ENCODE data around the gene PGAP6. TPM values are rescaled to one million over a fixed set of nuclear protein-coding genes. Genes with fewer than 3 reads are reported as not detected.

Gene PGAP6
- total and polyA plus RNA-seq, 2 of the 13 experiments (the other 11 are each of a cell fraction or from before 2014, with no cell fraction given): 52.7 to 136 TPM

DNA sequence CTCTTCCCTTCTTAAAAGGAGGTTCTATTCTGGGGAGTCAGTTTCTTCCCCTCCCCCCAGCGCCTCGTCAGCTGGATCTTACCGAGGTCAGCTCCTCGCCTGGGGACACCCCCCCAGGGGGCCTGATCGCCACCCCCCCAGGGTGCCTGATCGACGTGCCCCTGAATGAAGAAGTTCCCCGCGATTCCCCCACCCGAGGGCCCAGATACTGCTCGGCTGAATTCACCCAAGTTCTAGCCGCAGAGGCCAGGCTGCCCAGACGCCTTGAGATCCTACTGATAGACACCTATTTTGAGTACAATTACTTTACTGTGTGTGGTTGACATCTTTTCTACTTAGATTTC, 45.1 kb upstream of the PGAP6 start (continued):
- TF ChIP-seq ZNF282 (IDR thresholded peaks at IDR 0.05; ENCODE audit: partially characterized antibody) (no peak), CAMTA2 (CRISPR knock-in tag; IDR thresholded peaks at IDR 0.05; ENCODE audit: borderline replicate concordance) (0 out of 2 replicates have a peak, but pooled peaks have one; percentile 1), DR1 (CRISPR knock-in tag; IDR thresholded peaks at IDR 0.05) (no peak), GLI4 (CRISPR knock-in tag; IDR thresholded peaks at IDR 0.05; ENCODE audit: borderline replicate concordance) (no peak), ARID2 (CRISPR knock-in tag; IDR thresholded peaks at IDR 0.05; ENCODE audit: borderline replicate concordance) (no peak), SP4 (CRISPR knock-in tag; IDR thresholded peaks at IDR 0.05) (no peak), RAD21 (CRISPR knock-in tag; IDR thresholded peaks at IDR 0.05) (no peak)
- TF ChIP-seq, protein P1, sequence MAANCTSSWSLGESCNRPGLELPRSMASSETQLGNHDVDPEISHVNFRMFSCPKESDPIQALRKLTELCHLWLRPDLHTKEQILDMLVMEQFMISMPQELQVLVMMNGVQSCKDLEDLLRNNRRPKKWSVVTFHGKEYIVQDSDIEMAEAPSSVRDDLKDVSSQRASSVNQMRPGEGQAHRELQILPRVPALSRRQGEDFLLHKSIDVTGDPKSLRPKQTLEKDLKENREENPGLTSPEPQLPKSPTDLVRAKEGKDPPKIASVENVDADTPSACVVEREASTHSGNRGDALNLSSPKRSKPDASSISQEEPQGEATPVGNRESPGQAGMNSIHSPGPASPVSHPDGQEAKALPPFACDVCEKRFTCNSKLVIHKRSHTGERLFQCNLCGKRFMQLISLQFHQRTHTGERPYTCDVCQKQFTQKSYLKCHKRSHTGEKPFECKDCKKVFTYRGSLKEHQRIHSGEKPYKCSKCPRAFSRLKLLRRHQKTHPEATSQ (CRISPR knock-in tag; IDR thresholded peaks at IDR 0.05; ENCODE audit: borderline replicate concordance): no peak
- TF ChIP-seq, protein P2, sequence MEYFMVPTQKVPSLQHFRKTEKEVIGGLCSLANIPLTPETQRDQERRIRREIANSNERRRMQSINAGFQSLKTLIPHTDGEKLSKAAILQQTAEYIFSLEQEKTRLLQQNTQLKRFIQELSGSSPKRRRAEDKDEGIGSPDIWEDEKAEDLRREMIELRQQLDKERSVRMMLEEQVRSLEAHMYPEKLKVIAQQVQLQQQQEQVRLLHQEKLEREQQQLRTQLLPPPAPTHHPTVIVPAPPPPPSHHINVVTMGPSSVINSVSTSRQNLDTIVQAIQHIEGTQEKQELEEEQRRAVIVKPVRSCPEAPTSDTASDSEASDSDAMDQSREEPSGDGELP (IDR thresholded peaks at IDR 0.05; ENCODE audit: borderline replicate concordance, low read depth): peak; percentile 28; the same call in 1 of the 2 replicates
- TF ChIP-seq, protein P3, sequence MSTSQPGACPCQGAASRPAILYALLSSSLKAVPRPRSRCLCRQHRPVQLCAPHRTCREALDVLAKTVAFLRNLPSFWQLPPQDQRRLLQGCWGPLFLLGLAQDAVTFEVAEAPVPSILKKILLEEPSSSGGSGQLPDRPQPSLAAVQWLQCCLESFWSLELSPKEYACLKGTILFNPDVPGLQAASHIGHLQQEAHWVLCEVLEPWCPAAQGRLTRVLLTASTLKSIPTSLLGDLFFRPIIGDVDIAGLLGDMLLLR (CRISPR knock-in tag; IDR thresholded peaks at IDR 0.05): no peak
